Measurements from ENCODE around the gene RAPGEF2. TPM values are rescaled to one million over a fixed set of nuclear protein-coding genes. Genes with fewer than 3 reads are reported as not detected.
A peak's percentile ranks its signal among the peaks of the same experiment; 100 is the strongest.

RAPGEF2 gene
- total RNA-seq, 1 experiment from 2014 or later: 21.2 TPM

- DNase-seq: peak; percentile 52
- Histone ChIP-seq H3K4me3 (ENCODE audit: low read length) (no peak overlapping the region), H4K20me1 (ENCODE audit: low read length) (no peaks in the 10 kb centered on the region), H3K27me3 (ENCODE audit: low read length) (no peaks in the 10 kb centered on the region), H3K4me2 (ENCODE audit: low read length) (0 out of 2 replicates have a peak overlapping the region, but pooled peaks have one; percentile 24), H3K9me3 (ENCODE audit: low read length) (no peaks in the 10 kb centered on the region), H3K79me2 (ENCODE audit: low read length) (no peaks in the 10 kb centered on the region), H2AFZ (ENCODE audit: low read length) (no peak overlapping the region), H3K4me1 (ENCODE audit: insufficient read depth, low read length) (peaks cover 33% of the 10 kb centered on the region), H3K27ac (ENCODE audit: low read length) (no peak overlapping the region), H3K36me3 (ENCODE audit: low read depth, low read length) (no peaks in the 10 kb centered on the region), H3K9ac (ENCODE audit: low read length) (no peak overlapping the region), H3F3A (ENCODE audit: low read length, unreplicated experiment) (no peaks in the 10 kb centered on the region), H3K9me2 (replicated peaks; ENCODE audit: low read length) (no peaks in the 10 kb centered on the region)
- peak; percentile 71 for ATAC-seq
- CTCF ChIA-PET: no interaction called here
- TF ChIP-seq CTCF (conservative IDR thresholded peaks at IDR 0.05; ENCODE audit: low read depth, low read length) (no peak), EZH2phosphoT487 (IDR thresholded peaks at IDR 0.05; ENCODE audit: borderline replicate concordance, low read length) (no peak), EZH2 (IDR thresholded peaks at IDR 0.05; ENCODE audit: low read length, unreplicated experiment) (no peak)
- POLR2A ChIA-PET (ENCODE audit: unreplicated experiment): interaction anchor here (0.6 kb wide), 1 partner anchor 79 kb away, joined by 3 read pairs; no protein-coding TSS in a partner anchor
- intact Hi-C loops (cut with micrococcal nuclease): no loop called here
- BruUV-seq (replicated peaks): no TSS peak
Measured at GRCh38 chr4:159281771-159282170, 178.9 kb downstream of the RAPGEF2 start.

- BruUV-seq (replicated peaks): no TSS peak
- ChIA-PET POLR2A (ENCODE audit: unreplicated experiment) (interaction anchor here (0.6 kb wide), 1 partner anchor 78 kb away, joined by 3 read pairs; no protein-coding TSS in a partner anchor), CTCF (no interaction called here)
- H3K4me3 ChIP-seq (ENCODE audit: low read length): no peak overlapping the region
- no peaks in the 10 kb centered on the region for H3F3A ChIP-seq (ENCODE audit: low read length, unreplicated experiment)
- no peak for DNase-seq
- no peaks in the 10 kb centered on the region for H3K36me3 ChIP-seq (ENCODE audit: low read depth, low read length)
- no peak overlapping the region for H3K9ac ChIP-seq (ENCODE audit: low read length)
- H4K20me1 ChIP-seq (ENCODE audit: low read length): no peaks in the 10 kb centered on the region
- H3K9me3 ChIP-seq (ENCODE audit: low read length): no peaks in the 10 kb centered on the region
- H3K9me2 ChIP-seq (replicated peaks; ENCODE audit: low read length): no peaks in the 10 kb centered on the region
- H3K27me3 ChIP-seq (ENCODE audit: low read length): no peaks in the 10 kb centered on the region
- intact Hi-C loops (cut with micrococcal nuclease): no loop called here
- H2AFZ ChIP-seq (ENCODE audit: low read length): no peak overlapping the region
- no peak for TF ChIP-seq EZH2phosphoT487 (IDR thresholded peaks at IDR 0.05; ENCODE audit: borderline replicate concordance, low read length)
- no peak for TF ChIP-seq CTCF (conservative IDR thresholded peaks at IDR 0.05; ENCODE audit: low read depth, low read length)
- no peak for TF ChIP-seq EZH2 (IDR thresholded peaks at IDR 0.05; ENCODE audit: low read length, unreplicated experiment)
- no peak overlapping the region for H3K27ac ChIP-seq (ENCODE audit: low read length)
- H3K4me1 ChIP-seq (ENCODE audit: insufficient read depth, low read length): peaks cover 33% of the 10 kb centered on the region
- no peak overlapping the region for H3K4me2 ChIP-seq (ENCODE audit: low read length)
- no peaks in the 10 kb centered on the region for H3K79me2 ChIP-seq (ENCODE audit: low read length)
- ATAC-seq: no peak
Measured at GRCh38 chr4:159282329-159282728, 179.4 kb downstream of the RAPGEF2 start.

GRCh38 chr4:159282944-159283343 is 180.1 kb downstream of the RAPGEF2 start:
- no peak overlapping the region for H3K4me3 ChIP-seq (ENCODE audit: low read length)
- H3K9me3 ChIP-seq (ENCODE audit: low read length): no peaks in the 10 kb centered on the region
- no peaks in the 10 kb centered on the region for H3K36me3 ChIP-seq (ENCODE audit: low read depth, low read length)
- DNase-seq (no peak), ATAC-seq (no peak)
- H3K27me3 ChIP-seq (ENCODE audit: low read length): no peaks in the 10 kb centered on the region
- H3F3A ChIP-seq (ENCODE audit: low read length, unreplicated experiment): no peaks in the 10 kb centered on the region
- no peak overlapping the region for H3K9ac ChIP-seq (ENCODE audit: low read length)
- H3K79me2 ChIP-seq (ENCODE audit: low read length): no peaks in the 10 kb centered on the region
- peaks cover 33% of the 10 kb centered on the region for H3K4me1 ChIP-seq (ENCODE audit: insufficient read depth, low read length)
- no peaks in the 10 kb centered on the region for H4K20me1 ChIP-seq (ENCODE audit: low read length)
- H3K27ac ChIP-seq (ENCODE audit: low read length): no peak overlapping the region
- TF ChIP-seq CTCF (conservative IDR thresholded peaks at IDR 0.05; ENCODE audit: low read depth, low read length) (no peak), EZH2 (IDR thresholded peaks at IDR 0.05; ENCODE audit: low read length, unreplicated experiment) (no peak), EZH2phosphoT487 (IDR thresholded peaks at IDR 0.05; ENCODE audit: borderline replicate concordance, low read length) (no peak)
- H3K9me2 ChIP-seq (replicated peaks; ENCODE audit: low read length): no peaks in the 10 kb centered on the region
- BruUV-seq (replicated peaks): no TSS peak
- intact Hi-C loops (cut with micrococcal nuclease): no loop called here
- H2AFZ ChIP-seq (ENCODE audit: low read length): no peak overlapping the region
- CTCF ChIA-PET: no interaction called here
- POLR2A ChIA-PET (ENCODE audit: unreplicated experiment): no interaction called here
- H3K4me2 ChIP-seq (ENCODE audit: low read length): peak overlapping the region; percentile 53; the same call in 1 of the 2 replicates
